HL-60 (cell line): ENCODE results near the gene FOXI1.

ENCODE experiments used
- GABPA ChIP-seq: IDR thresholded peaks from 2 replicates; pipeline ENCODE4 v1.6.1; 2012; ENCODE audit warnings: low read depth
- TF ChIP-seq, protein P1 (sequence below): IDR thresholded peaks from one replicate; pipeline ENCODE4 v1.5.1; 2011; ENCODE audit warnings: low read length, control low read depth, inconsistent platforms; ENCODE audit not compliant: insufficient read depth

DNA sequence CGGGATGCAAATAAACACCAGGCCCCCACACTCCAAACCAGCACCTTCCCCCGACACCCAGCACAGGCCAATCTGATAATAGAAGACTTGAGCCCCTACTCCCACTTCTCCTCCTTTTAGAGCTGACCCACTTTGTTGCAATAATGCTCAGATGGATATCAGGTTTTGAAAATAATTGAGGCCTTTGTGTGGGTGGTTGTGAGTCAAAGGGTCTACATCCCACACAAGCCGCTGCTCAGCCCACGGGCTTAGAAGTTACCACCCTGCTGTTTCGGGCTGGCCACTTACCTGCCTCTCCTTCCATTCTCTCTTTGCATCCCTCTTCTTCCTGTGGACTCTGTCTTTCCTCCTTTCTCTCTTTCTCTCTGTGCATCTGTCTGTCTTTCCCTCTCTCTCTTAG, 36.2 kb upstream of the FOXI1 start:
- TF ChIP-seq, protein P1, sequence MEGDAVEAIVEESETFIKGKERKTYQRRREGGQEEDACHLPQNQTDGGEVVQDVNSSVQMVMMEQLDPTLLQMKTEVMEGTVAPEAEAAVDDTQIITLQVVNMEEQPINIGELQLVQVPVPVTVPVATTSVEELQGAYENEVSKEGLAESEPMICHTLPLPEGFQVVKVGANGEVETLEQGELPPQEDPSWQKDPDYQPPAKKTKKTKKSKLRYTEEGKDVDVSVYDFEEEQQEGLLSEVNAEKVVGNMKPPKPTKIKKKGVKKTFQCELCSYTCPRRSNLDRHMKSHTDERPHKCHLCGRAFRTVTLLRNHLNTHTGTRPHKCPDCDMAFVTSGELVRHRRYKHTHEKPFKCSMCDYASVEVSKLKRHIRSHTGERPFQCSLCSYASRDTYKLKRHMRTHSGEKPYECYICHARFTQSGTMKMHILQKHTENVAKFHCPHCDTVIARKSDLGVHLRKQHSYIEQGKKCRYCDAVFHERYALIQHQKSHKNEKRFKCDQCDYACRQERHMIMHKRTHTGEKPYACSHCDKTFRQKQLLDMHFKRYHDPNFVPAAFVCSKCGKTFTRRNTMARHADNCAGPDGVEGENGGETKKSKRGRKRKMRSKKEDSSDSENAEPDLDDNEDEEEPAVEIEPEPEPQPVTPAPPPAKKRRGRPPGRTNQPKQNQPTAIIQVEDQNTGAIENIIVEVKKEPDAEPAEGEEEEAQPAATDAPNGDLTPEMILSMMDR: no peak
- TF ChIP-seq GABPA: no peak
